Duodenal mucosa (tissue), 2 donors: ENCODE measurements around the gene SLC6A18.
A peak's percentile ranks its signal among the peaks of the same experiment; 100 is the strongest.

Source experiments
- H3K27ac ChIP-seq: one replicate; pipeline ENCODE4 v1.7.0; 2013; ENCODE audit warnings: low read depth, low read length
- H3K27me3 ChIP-seq, 2 donors: one replicate each; pipeline ENCODE4 v1.7.0; 2013; ENCODE audit warnings: low read length in 2 of 2, control low read depth in 1 of 2; ENCODE audit not compliant: insufficient read depth in 2 of 2, control insufficient read depth in 1 of 2
- H3K36me3 ChIP-seq, 2 donors: one replicate each; pipeline ENCODE4 v1.7.0; 2013; ENCODE audit warnings: low read length in 2 of 2, control low read depth in 1 of 2; ENCODE audit not compliant: insufficient read depth in 2 of 2, control insufficient read depth in 1 of 2
- H3K4me1 ChIP-seq, 2 donors: one replicate each; pipeline ENCODE4 v1.7.0; 2013; ENCODE audit warnings: low read length in 2 of 2, control low read depth in 1 of 2; ENCODE audit not compliant: insufficient read depth in 2 of 2, control insufficient read depth in 1 of 2
- H3K4me3 ChIP-seq, 2 donors: one replicate each; pipeline ENCODE4 v1.7.0; 2013; ENCODE audit warnings: low read length in 2 of 2, low read depth in 1 of 2
- H3K9ac ChIP-seq, 2 donors: one replicate each; pipeline ENCODE4 v1.7.0; 2013; ENCODE audit warnings: low read length in 2 of 2, low read depth in 1 of 2
- H3K9me3 ChIP-seq, 2 donors: one replicate each; pipeline ENCODE4 v1.7.0; 2013; ENCODE audit warnings: low read length in 2 of 2, control low read depth in 1 of 2; ENCODE audit not compliant: control insufficient read depth in 1 of 2

The SLC6A18 gene

DNA sequence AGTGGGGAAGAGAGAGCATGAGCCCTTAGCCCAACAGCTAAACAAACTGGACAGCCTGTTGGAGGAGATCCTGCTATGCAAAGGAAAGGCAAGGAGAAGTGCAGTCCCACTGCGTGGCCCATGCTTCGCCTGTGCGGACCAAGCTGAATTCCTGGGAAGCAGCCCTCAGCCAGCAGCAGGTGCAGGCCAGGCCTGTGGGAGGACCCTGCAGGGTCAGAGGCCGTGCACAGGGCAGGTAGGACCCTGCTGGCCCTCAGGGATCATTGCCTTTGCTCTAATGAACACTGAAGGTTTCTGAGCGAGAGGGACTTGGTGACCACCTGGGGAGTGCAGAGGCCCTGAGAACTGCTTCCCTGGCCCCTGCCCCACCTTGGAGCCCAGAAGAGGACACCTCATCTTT lies 29.7 kb upstream of the SLC6A18 start:
- no peaks in the 10 kb centered on the region for H3K36me3 ChIP-seq
- H3K4me3 ChIP-seq = no peak overlapping the region
- no peak overlapping the region for H3K27ac ChIP-seq
- peaks cover 3 to 4% of the 10 kb centered on the region in 2 donors for H3K27me3 ChIP-seq
- peaks cover 5 to 10% of the 10 kb centered on the region in 2 donors for H3K4me1 ChIP-seq
- no peaks in the 10 kb centered on the region for H3K9me3 ChIP-seq
- H3K9ac ChIP-seq = no peak overlapping the region

GRCh38 chr5:1195916-1196315 lies 29.3 kb upstream of the SLC6A18 start:
- Histone ChIP-seq H3K4me3 (no peak overlapping the region), H3K4me1 (peaks cover 9 to 15% of the 10 kb centered on the region in 2 donors), H3K9me3 (no peaks in the 10 kb centered on the region), H3K9ac (no peak overlapping the region), H3K27me3 (peaks cover 3 to 4% of the 10 kb centered on the region in 2 donors), H3K27ac (no peak overlapping the region), H3K36me3 (no peaks in the 10 kb centered on the region)

- no peaks in the 10 kb centered on the region for H3K9me3 ChIP-seq
- peaks cover 3 to 4% of the 10 kb centered on the region in 2 donors for H3K27me3 ChIP-seq
- no peak overlapping the region for H3K9ac ChIP-seq
- H3K4me1 ChIP-seq = peaks cover 14 to 17% of the 10 kb centered on the region in 2 donors
- no peak overlapping the region for H3K27ac ChIP-seq
- no peaks in the 10 kb centered on the region for H3K36me3 ChIP-seq
- no peak overlapping the region for H3K4me3 ChIP-seq
Observed at GRCh38 chr5:1196562-1196961, 28.6 kb upstream of the SLC6A18 start.

DNA sequence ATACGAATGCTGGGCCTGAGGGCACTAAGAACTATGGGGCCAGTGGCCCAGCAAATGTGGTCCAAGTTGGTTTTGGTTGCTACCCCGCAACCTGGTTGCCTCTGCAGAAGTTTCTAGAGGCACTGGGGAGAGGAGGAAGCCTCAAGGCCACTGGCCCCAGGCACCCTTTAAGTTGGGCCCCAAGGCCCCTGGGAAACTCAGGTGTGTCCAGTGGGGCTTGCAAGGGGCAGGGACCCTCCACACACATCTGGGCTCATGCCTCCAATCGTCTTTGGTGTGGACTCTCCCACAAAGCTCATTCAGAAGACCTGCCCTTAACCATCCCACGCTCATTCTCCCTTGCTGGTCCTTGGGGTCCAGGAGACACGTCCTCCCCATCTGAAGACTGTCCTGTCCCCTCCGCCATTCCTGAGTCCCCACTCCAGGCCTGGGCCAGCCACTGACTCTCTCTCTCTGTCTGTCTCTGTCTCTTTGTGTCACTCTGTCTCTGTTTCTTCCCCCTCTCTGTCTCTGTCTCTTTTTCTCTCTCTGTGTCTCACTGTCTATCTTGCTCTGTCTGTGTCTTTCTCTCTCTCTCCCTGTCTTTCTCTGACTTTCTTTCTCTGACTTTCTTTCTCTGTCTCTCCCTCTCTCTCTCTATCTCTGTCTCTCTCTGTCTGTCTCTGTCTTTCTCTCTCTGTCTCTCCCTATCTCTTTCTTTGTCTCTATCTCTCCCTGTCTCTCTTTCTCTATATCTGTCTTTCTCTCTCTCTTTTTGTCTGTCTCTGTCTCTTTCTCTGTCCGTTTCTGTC lies 27.1 kb upstream of the SLC6A18 start:
- Histone ChIP-seq H3K27ac (no peak overlapping the region), H3K9ac (no peak overlapping the region), H3K4me3 (no peak overlapping the region), H3K9me3 (no peaks in the 10 kb centered on the region), H3K36me3 (peaks cover 0 to 3% of the 10 kb centered on the region in 2 donors), H3K4me1 (peaks cover 14 to 17% of the 10 kb centered on the region in 2 donors), H3K27me3 (peaks cover 0 to 3% of the 10 kb centered on the region in 2 donors)

DNA sequence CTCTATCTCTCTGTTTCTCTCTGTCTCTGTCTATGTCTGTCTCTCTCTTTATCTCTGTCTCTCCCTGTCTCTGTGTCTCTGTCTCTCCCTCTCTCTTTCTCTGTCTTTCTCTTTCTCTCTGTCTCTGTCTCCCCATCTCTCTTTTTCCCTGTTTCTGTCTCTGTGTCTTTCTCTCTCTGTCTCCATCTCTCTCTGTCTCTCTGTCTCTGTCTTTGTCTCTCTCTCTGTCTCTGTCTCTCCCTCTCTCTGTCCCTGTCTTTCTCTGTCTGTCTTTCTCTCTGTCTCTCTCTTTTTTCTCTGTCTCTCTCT lies 25.9 kb upstream of the SLC6A18 start:
- no peak overlapping the region for H3K4me3 ChIP-seq
- peak overlapping the region in 1 of 2 donors; percentile 18 for H3K9ac ChIP-seq
- H3K4me1 ChIP-seq = peaks cover 16 to 21% of the 10 kb centered on the region in 2 donors
- H3K36me3 ChIP-seq = peaks cover 0 to 3% of the 10 kb centered on the region in 2 donors
- peaks cover 0 to 3% of the 10 kb centered on the region in 2 donors for H3K27me3 ChIP-seq
- no peaks in the 10 kb centered on the region for H3K9me3 ChIP-seq
- H3K27ac ChIP-seq = no peak overlapping the region

DNA sequence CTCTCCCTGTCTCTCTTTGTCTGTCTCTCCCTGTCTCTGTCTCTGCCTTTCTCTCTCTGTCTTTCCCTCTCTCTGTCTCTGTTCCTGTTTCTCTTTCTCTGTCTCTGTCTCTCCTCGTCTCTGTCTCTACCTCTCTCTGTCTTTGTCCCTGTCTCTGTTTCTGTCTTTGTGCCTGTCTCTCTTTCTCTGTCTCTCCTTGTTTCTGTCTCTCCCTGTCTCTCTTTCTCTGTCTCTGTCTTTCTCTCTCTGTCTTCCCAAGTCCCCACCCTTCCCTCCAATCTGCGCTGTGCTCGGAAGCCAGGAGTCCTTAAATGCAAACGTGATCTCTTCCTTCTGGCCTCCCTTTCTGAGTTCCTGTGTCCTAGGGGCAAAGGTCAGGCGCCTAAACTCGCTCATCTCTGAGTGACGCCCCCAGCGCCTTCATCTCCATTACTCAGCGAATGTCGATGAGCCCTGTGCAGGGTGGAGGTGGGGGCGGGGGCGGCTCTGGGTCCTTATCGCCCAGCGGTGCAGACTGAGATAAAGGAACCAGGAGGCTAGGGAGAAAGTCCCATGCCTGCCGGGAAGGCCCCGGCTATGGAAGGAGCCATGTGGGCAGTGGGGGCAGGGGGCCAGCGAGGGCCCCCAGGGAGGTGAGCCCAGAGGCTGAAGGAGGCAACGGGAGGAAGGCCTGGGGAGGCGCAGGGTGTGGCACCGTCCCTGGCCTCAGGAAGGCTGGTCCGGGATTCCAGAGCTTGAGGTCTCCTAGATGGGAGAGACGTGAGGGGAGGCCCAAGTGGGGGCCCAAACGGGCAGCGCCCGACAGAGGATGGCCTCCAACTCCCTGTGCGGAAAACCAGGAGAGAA lies 25.3 kb upstream of the SLC6A18 start:
- peaks cover 0 to 3% of the 10 kb centered on the region in 2 donors for H3K27me3 ChIP-seq
- no peaks in the 10 kb centered on the region for H3K9me3 ChIP-seq
- peak overlapping the region; percentile 42 for H3K27ac ChIP-seq
- H3K9ac ChIP-seq = peak overlapping the region; percentile 51 to 71
- H3K36me3 ChIP-seq = peaks cover 0 to 3% of the 10 kb centered on the region in 2 donors
- peak overlapping the region; percentile 64 to 67 for H3K4me3 ChIP-seq
- peaks cover 21 to 22% of the 10 kb centered on the region in 2 donors for H3K4me1 ChIP-seq

DNA sequence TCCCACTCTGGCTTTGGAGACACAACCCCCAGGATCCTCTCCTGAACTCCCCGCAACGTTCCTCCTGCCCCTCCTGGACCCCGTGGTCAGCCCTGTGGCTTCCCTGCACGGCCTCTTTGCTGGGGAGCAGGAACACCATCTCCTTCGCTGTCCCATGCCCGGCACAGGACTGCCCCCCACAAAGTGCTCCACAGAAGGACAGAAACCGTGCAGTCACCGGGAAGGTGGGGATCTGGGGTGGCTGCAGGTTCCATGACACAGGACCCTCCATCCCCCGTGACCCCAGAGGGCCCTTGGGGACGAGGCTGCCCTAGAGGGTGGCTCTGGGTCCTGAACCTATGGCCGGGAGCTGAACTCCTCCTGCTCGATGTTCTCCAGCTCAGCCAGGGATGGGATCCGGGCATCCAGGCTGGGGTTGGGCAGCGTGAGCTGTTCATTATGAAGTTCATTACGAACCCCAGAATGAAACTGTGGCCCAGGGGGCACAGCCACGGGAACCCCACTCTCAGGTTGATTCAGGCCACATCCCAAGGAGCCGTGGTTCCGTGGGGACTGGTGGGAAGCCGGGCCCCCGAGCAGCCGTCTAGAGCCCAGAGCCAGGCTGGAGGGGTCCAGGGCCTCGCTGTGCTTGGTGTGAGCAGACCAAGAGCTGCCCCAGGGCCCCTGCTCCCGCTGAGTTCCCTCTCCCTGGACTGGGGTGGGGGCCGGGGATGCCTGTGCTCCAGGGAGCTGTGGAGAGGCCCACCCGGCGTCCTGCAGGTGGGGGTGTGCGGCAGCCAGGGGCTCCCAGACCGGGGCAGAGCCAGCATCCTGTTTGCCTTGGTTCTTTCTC lies 24.5 kb upstream of the SLC6A18 start:
- Histone ChIP-seq H3K27me3 (peaks cover 0 to 3% of the 10 kb centered on the region in 2 donors), H3K9me3 (no peaks in the 10 kb centered on the region), H3K36me3 (peaks cover 0 to 3% of the 10 kb centered on the region in 2 donors), H3K4me1 (peaks cover 21 to 29% of the 10 kb centered on the region in 2 donors), H3K9ac (peak overlapping the region; percentile 51 to 71), H3K27ac (peak overlapping the region; percentile 42), H3K4me3 (peak overlapping the region; percentile 64 to 67)

DNA sequence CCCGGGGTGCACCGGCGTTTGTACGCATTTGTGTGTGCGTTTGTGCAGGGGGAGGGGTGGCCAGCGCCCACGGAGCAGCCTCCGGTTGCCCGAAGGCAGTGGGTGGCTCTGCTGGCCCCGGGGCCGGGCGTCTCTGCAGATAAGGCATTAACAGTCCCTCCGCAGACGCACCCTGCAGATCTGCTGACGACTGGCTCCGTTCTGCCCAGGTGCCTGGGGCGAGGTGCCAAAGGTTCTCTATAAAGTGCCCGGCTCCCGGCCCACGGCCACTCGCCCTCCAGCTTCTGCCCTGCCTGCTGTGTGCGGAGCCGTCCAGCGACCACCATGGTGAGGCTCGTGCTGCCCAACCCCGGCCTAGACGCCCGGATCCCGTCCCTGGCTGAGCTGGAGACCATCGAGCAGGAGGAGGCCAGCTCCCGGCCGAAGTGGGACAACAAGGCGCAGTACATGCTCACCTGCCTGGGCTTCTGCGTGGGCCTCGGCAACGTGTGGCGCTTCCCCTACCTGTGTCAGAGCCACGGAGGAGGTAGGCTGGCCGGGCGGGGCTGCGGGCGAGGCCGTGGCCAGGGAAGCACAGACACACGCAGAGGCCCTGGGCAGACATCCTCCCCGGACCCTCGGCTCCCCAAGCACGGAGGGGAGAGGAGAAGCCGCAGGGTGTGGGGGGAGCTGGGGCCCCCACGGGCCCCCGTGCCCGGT lies 23.7 kb upstream of the SLC6A18 start, which contains the start of gene SLC6A19:
Gene SLC6A19, plus strand, starts transcription at position 269 of the 699 bp plus-strand sequence. Its CDS starts 56 bp downstream, at position 325.
- H3K27me3 ChIP-seq = peaks cover 0 to 3% of the 10 kb centered on the region in 2 donors
- H3K4me3 ChIP-seq = peak within 1 kb of the TSS; percentile 64 to 67
- peak within 1 kb of the TSS; percentile 67 for H3K27ac ChIP-seq
- H3K4me1 ChIP-seq = peaks cover 21 to 36% of the 10 kb centered on the region in 2 donors
- no peaks in the 10 kb centered on the region for H3K9me3 ChIP-seq
- peak within 1 kb of the TSS; percentile 69 to 71 for H3K9ac ChIP-seq
- peaks cover 0 to 3% of the 10 kb centered on the region in 2 donors for H3K36me3 ChIP-seq

DNA sequence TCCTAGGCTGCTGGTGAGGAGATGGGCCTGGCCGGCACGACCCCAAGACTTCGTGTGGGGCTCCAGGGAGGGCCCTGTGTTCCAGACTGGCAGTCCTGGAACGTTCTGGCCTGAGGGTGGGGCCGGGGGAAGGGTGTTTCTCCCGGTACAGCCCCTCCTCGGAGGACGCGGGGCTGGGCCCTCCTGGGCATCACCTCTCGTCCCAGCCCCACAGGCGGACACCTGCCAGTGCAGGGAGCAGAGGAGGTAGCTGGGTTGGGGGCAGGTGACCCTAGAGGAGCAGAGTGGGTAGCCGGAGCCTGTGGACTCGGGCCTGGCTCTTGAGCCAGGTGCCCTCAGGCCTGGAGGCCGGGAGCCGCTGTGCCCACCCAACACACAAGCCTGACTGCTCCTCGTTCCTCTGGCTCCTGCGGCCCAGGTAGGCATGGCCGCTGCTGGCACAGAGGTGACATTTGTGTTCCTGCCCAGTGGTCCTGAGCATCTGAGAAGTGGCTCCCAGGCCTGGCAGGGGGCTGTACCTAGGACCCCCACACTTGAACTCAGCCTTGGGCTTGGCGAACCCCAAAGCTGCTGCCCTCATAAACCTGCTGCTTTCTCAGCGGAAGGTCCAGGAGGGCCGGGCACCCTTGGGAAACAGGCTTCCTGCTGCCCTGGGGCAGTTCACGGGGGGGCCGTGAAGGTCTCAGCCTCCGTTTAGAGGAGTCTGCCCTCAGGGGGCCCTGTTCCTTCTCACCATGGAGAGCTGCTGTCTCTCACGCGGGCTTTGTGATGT lies 23.0 kb upstream of the SLC6A18 start:
- H3K27ac ChIP-seq = peak overlapping the region; percentile 67
- H3K9me3 ChIP-seq = no peaks in the 10 kb centered on the region
- peak overlapping the region; percentile 64 to 67 for H3K4me3 ChIP-seq
- peaks cover 21 to 36% of the 10 kb centered on the region in 2 donors for H3K4me1 ChIP-seq
- peak overlapping the region; percentile 69 to 71 for H3K9ac ChIP-seq
- peaks cover 0 to 3% of the 10 kb centered on the region in 2 donors for H3K36me3 ChIP-seq
- H3K27me3 ChIP-seq = no peaks in the 10 kb centered on the region
